OCI-LY7 (cell line): ENCODE data around the gene CCL3.

Experiments used
- EZH2phosphoT487 ChIP-seq: fragments of 200-600 bp; sonication (generic); IDR thresholded peaks from 2 replicates; pipeline ENCODE4 v1.6.1; 2018; ENCODE audit warnings: low read depth, borderline replicate concordance, mild to moderate bottlenecking, mixed run types, antibody characterized with exemption, low read length, moderate library complexity, mixed read lengths
- TF ChIP-seq, protein P1 (sequence below): fragments of 200-600 bp; sonication (generic); conservative IDR thresholded peaks from 2 replicates; pipeline ENCODE4 v1.5.1; 2014; ENCODE audit warnings: mild to moderate bottlenecking, antibody characterized with exemption, low read length, moderate library complexity, mixed read lengths

DNA sequence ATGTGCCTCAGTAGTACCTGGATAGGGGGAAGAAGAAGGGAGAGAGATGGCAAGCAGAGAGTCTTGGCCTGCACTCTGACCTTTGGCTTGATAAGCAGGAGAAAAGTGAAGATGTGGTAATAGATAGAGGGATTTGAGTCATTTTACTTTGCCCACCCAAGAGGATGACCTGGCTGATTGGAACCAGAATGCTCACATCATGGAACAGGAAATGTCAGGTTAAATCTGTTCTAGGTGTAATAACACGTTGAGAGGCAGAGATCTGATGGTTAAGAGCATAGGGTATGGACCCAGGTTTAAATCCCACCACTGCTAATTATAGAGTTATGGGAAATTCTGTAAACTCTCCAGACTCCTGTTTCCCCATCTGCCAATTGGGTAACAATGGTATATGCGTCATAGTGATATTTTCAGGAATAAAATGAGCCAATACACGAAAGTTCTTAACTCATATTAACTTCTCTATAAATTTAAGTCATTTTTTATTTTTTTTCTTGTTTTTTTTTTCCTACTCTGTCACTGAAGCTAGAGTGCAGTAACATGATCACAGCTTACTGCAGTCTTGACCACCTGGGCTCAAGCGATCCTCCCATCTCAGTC is 33.9 kb downstream of the CCL3 start:
- TF ChIP-seq, protein P1, sequence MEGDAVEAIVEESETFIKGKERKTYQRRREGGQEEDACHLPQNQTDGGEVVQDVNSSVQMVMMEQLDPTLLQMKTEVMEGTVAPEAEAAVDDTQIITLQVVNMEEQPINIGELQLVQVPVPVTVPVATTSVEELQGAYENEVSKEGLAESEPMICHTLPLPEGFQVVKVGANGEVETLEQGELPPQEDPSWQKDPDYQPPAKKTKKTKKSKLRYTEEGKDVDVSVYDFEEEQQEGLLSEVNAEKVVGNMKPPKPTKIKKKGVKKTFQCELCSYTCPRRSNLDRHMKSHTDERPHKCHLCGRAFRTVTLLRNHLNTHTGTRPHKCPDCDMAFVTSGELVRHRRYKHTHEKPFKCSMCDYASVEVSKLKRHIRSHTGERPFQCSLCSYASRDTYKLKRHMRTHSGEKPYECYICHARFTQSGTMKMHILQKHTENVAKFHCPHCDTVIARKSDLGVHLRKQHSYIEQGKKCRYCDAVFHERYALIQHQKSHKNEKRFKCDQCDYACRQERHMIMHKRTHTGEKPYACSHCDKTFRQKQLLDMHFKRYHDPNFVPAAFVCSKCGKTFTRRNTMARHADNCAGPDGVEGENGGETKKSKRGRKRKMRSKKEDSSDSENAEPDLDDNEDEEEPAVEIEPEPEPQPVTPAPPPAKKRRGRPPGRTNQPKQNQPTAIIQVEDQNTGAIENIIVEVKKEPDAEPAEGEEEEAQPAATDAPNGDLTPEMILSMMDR, result no peak
- TF ChIP-seq EZH2phosphoT487, result no peak
